Measurements from ENCODE around the gene LORICRIN. TPM values are rescaled to one million over a fixed set of nuclear protein-coding genes. Genes with fewer than 3 reads are reported as not detected.

LORICRIN gene
- total RNA-seq, 2 donors from 2014 or later: not detected

- ATAC-seq (replicated peaks): no peak
- Mint-ChIP-seq H3K36me3 (ENCODE audit: low read depth) (no peaks in the 10 kb centered on the region), H3K9me3 (no peaks in the 10 kb centered on the region), H3K27ac (no peak overlapping the region), H3K4me1 (no peaks in the 10 kb centered on the region), H3K4me3 (no peak overlapping the region), H3K27me3 (peaks cover 6% of the 10 kb centered on the region)
Measured at GRCh38 chr1:153305682-153306081, 46.2 kb downstream of the LORICRIN start.

- H3K36me3 Mint-ChIP-seq (ENCODE audit: low read depth): no peaks in the 10 kb centered on the region
- ATAC-seq (replicated peaks): no peak
- no peaks in the 10 kb centered on the region for H3K4me1 Mint-ChIP-seq
- no peaks in the 10 kb centered on the region for H3K9me3 Mint-ChIP-seq
- no peak overlapping the region for H3K27ac Mint-ChIP-seq
- no peak overlapping the region for H3K4me3 Mint-ChIP-seq
- peaks cover 6% of the 10 kb centered on the region for H3K27me3 Mint-ChIP-seq
Measured at GRCh38 chr1:153306303-153307220, 47.1 kb downstream of the LORICRIN start.

GRCh38 chr1:153307221-153307600, 47.7 kb downstream of the LORICRIN start:
- ATAC-seq (replicated peaks): no peak
- peaks cover 6% of the 10 kb centered on the region for H3K27me3 Mint-ChIP-seq
- no peaks in the 10 kb centered on the region for H3K36me3 Mint-ChIP-seq (ENCODE audit: low read depth)
- H3K9me3 Mint-ChIP-seq: no peaks in the 10 kb centered on the region
- no peak overlapping the region for H3K27ac Mint-ChIP-seq
- no peak overlapping the region for H3K4me3 Mint-ChIP-seq
- no peaks in the 10 kb centered on the region for H3K4me1 Mint-ChIP-seq

DNA sequence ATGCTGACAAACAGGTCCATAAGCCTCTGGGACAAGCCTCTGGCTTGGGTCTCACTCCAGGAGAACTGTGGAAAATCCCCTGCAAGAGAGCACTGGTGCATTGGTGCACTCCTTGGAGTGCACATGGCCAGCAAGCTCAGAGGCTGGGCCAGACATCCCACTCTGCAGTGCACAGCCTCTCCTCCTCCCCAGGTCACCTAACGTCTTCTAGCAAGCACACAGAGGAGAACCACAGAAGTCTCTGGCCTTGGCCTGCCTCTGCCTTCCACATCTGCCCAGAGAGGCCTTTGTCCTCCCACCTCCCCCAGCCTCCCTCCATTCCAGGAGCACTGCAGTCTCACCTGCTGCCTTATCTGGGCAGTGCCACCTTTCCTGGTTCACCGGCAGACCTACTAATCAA, 49.1 kb downstream of the LORICRIN start:
- Mint-ChIP-seq H3K4me1 (no peaks in the 10 kb centered on the region), H3K4me3 (no peak overlapping the region), H3K27ac (no peak overlapping the region), H3K36me3 (ENCODE audit: low read depth) (no peaks in the 10 kb centered on the region), H3K27me3 (peaks cover 9% of the 10 kb centered on the region), H3K9me3 (no peaks in the 10 kb centered on the region)
- no peak for ATAC-seq (replicated peaks)

GRCh38 chr1:153309441-153309840, 50.0 kb downstream of the LORICRIN start:
- ATAC-seq (replicated peaks): no peak
- Mint-ChIP-seq H3K9me3 (no peaks in the 10 kb centered on the region), H3K4me1 (no peaks in the 10 kb centered on the region), H3K27ac (no peak overlapping the region), H3K27me3 (peaks cover 9% of the 10 kb centered on the region), H3K4me3 (no peak overlapping the region), H3K36me3 (ENCODE audit: low read depth) (no peaks in the 10 kb centered on the region)

DNA sequence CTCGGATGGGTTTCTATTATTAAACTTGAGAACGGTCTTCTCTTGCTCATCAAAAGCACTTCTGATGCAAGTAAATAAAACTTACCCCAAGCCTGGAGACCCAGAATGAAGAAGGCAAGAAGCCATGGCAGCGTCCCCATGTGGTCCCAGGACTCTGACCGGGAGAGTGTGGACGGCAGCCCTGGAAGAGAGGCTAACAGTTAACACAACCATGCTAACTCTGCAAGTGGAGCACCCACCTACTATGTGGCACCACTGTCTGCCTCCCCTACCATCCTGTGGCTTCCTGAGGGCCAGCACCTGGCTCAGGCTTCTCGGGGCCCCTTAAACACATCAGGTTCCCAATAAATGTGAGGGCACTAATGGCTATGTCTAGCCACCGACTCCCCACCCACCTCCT, 51.0 kb downstream of the LORICRIN start:
- Mint-ChIP-seq H3K4me3 (no peak overlapping the region), H3K4me1 (no peaks in the 10 kb centered on the region), H3K9me3 (no peaks in the 10 kb centered on the region), H3K27me3 (peaks cover 8% of the 10 kb centered on the region), H3K27ac (no peak overlapping the region), H3K36me3 (ENCODE audit: low read depth) (no peaks in the 10 kb centered on the region)
- no peak for ATAC-seq (replicated peaks)

Other genes with a start within 250 kb of the LORICRIN start
- not detected for gene SPRR1B, start 228.5 kb upstream of the LORICRIN start, total RNA-seq
- gene SPRR2D, start 218.6 kb upstream of the LORICRIN start, total RNA-seq: not detected
- not detected for gene SPRR2A, start 202.2 kb upstream of the LORICRIN start, total RNA-seq
- gene SPRR2B, start 188.1 kb upstream of the LORICRIN start, total RNA-seq: not detected
- gene SPRR2E, start 165.2 kb upstream of the LORICRIN start, total RNA-seq: not detected
- not detected for gene SPRR2F, start 146.2 kb upstream of the LORICRIN start, total RNA-seq
- not detected for gene SPRR2G, start 108.8 kb upstream of the LORICRIN start, total RNA-seq
- not detected for gene LELP1, start 56.3 kb upstream of the LORICRIN start, total RNA-seq
- not detected for gene PRR9, start 42.1 kb upstream of the LORICRIN start, total RNA-seq
- gene PGLYRP3, start 53.3 kb downstream of the LORICRIN start, total RNA-seq: not detected
- under 1 TPM; 0.22 to 0.26 TPM for gene PGLYRP4, start 89.2 kb downstream of the LORICRIN start, total RNA-seq
- gene S100A9, start 98.2 kb downstream of the LORICRIN start, total RNA-seq: under 1 TPM in 1 of 2 donors, not detected in 1; 0.66 TPM
- gene S100A12, start 115.9 kb downstream of the LORICRIN start, total RNA-seq: not detected
- gene S100A8, start 131.4 kb downstream of the LORICRIN start, total RNA-seq: not detected
- gene S100A7A, start 156.8 kb downstream of the LORICRIN start, total RNA-seq: not detected
- not detected for gene S100A7, start 201.0 kb downstream of the LORICRIN start, total RNA-seq

Measured in activated T-helper 17 cell treated with anti-CD3 and anti-CD28 coated beads, Interleukin-2, amount 50 U/mL, for 72 hours (primary cell).